Stimulated activated naive CD8-positive, alpha-beta T cell treated with anti-CD3 and anti-CD28 coated beads, Interleukin-15, Interleukin-2, amounts not matched to agents 100 ng/mL and 50 ng/mL, for 24 hours (primary cell): ENCODE results near the gene FAM124B.

Experiments used
- H3K27ac Mint-ChIP-seq: one replicate; pipeline ENCODE4 v1.8.0; 2021; ENCODE audit warnings: mild to moderate bottlenecking, mixed read lengths
- H3K27me3 Mint-ChIP-seq: one replicate; pipeline ENCODE4 v1.8.0; 2021; ENCODE audit warnings: mixed read lengths
- H3K36me3 Mint-ChIP-seq: one replicate; pipeline ENCODE4 v1.8.0; 2021; ENCODE audit warnings: low read depth, mixed read lengths
- H3K4me1 Mint-ChIP-seq: one replicate; pipeline ENCODE4 v1.8.0; 2021; ENCODE audit warnings: low read depth, mixed read lengths
- H3K4me3 Mint-ChIP-seq: one replicate; pipeline ENCODE4 v1.8.0; 2021; ENCODE audit warnings: mild to moderate bottlenecking, mixed read lengths
- H3K9me3 Mint-ChIP-seq: one replicate; pipeline ENCODE4 v1.8.0; 2021; ENCODE audit warnings: mixed read lengths

Gene FAM124B

GRCh38 chr2:224428787-224429440 lies 27.0 kb upstream of the FAM124B start:
- Mint-ChIP-seq H3K36me3 (no peaks in the 10 kb centered on the region), H3K27ac (no peak overlapping the region), H3K9me3 (peaks cover 3% of the 10 kb centered on the region), H3K4me1 (no peaks in the 10 kb centered on the region), H3K27me3 (peaks cover 4% of the 10 kb centered on the region), H3K4me3 (no peak overlapping the region)

GRCh38 chr2:224427471-224427870 lies 25.6 kb upstream of the FAM124B start:
- no peaks in the 10 kb centered on the region for H3K36me3 Mint-ChIP-seq
- no peaks in the 10 kb centered on the region for H3K27me3 Mint-ChIP-seq
- H3K4me1 Mint-ChIP-seq = no peaks in the 10 kb centered on the region
- H3K4me3 Mint-ChIP-seq = no peak overlapping the region
- H3K9me3 Mint-ChIP-seq = peaks cover 3% of the 10 kb centered on the region
- no peak overlapping the region for H3K27ac Mint-ChIP-seq

- Mint-ChIP-seq H3K4me1 (no peaks in the 10 kb centered on the region), H3K27me3 (no peaks in the 10 kb centered on the region), H3K4me3 (no peak overlapping the region), H3K36me3 (no peaks in the 10 kb centered on the region), H3K9me3 (peaks cover 6% of the 10 kb centered on the region), H3K27ac (no peak overlapping the region)
These were observed 24.7 kb upstream of the FAM124B start for GRCh38 chr2:224426656-224427055.

- Mint-ChIP-seq H3K27me3 (peaks cover 3% of the 10 kb centered on the region), H3K9me3 (peaks cover 6% of the 10 kb centered on the region), H3K36me3 (no peaks in the 10 kb centered on the region), H3K4me1 (no peaks in the 10 kb centered on the region), H3K27ac (no peak overlapping the region), H3K4me3 (no peak overlapping the region)
These were observed 19.2 kb upstream of the FAM124B start for GRCh38 chr2:224421065-224421464.

GRCh38 chr2:224417947-224418346 lies 16.0 kb upstream of the FAM124B start:
- no peaks in the 10 kb centered on the region for H3K4me1 Mint-ChIP-seq
- peaks cover 6% of the 10 kb centered on the region for H3K9me3 Mint-ChIP-seq
- H3K4me3 Mint-ChIP-seq = no peak overlapping the region
- H3K36me3 Mint-ChIP-seq = no peaks in the 10 kb centered on the region
- no peak overlapping the region for H3K27ac Mint-ChIP-seq
- H3K27me3 Mint-ChIP-seq = peaks cover 3% of the 10 kb centered on the region

GRCh38 chr2:224417361-224417729 lies 15.4 kb upstream of the FAM124B start:
- H3K4me1 Mint-ChIP-seq = no peaks in the 10 kb centered on the region
- no peak overlapping the region for H3K27ac Mint-ChIP-seq
- H3K9me3 Mint-ChIP-seq = peaks cover 6% of the 10 kb centered on the region
- H3K4me3 Mint-ChIP-seq = no peak overlapping the region
- peaks cover 3% of the 10 kb centered on the region for H3K27me3 Mint-ChIP-seq
- H3K36me3 Mint-ChIP-seq = no peaks in the 10 kb centered on the region

GRCh38 chr2:224416656-224417360 lies 14.9 kb upstream of the FAM124B start:
- H3K4me1 Mint-ChIP-seq = no peaks in the 10 kb centered on the region
- H3K36me3 Mint-ChIP-seq = no peaks in the 10 kb centered on the region
- H3K9me3 Mint-ChIP-seq = peaks cover 5% of the 10 kb centered on the region
- peaks cover 3% of the 10 kb centered on the region for H3K27me3 Mint-ChIP-seq
- H3K27ac Mint-ChIP-seq = no peak overlapping the region
- no peak overlapping the region for H3K4me3 Mint-ChIP-seq

GRCh38 chr2:224413381-224413780 lies 11.5 kb upstream of the FAM124B start:
- Mint-ChIP-seq H3K27me3 (peaks cover 3% of the 10 kb centered on the region), H3K27ac (no peak overlapping the region), H3K9me3 (no peaks in the 10 kb centered on the region), H3K4me3 (no peak overlapping the region), H3K36me3 (no peaks in the 10 kb centered on the region), H3K4me1 (no peaks in the 10 kb centered on the region)

- peaks cover 6% of the 10 kb centered on the region for H3K27me3 Mint-ChIP-seq
- H3K27ac Mint-ChIP-seq = no peak overlapping the region
- no peaks in the 10 kb centered on the region for H3K9me3 Mint-ChIP-seq
- H3K4me3 Mint-ChIP-seq = no peak overlapping the region
- H3K36me3 Mint-ChIP-seq = no peaks in the 10 kb centered on the region
- H3K4me1 Mint-ChIP-seq = no peaks in the 10 kb centered on the region
These were observed 10.5 kb upstream of the FAM124B start for GRCh38 chr2:224412141-224413015.

GRCh38 chr2:224410946-224411561 lies 9.1 kb upstream of the FAM124B start:
- no peak overlapping the region for H3K27ac Mint-ChIP-seq
- H3K27me3 Mint-ChIP-seq = peaks cover 6% of the 10 kb centered on the region
- H3K4me3 Mint-ChIP-seq = no peak overlapping the region
- no peaks in the 10 kb centered on the region for H3K4me1 Mint-ChIP-seq
- peaks cover 5% of the 10 kb centered on the region for H3K9me3 Mint-ChIP-seq
- H3K36me3 Mint-ChIP-seq = no peaks in the 10 kb centered on the region

GRCh38 chr2:224408676-224409075 lies 6.8 kb upstream of the FAM124B start:
- Mint-ChIP-seq H3K36me3 (no peaks in the 10 kb centered on the region), H3K4me1 (no peaks in the 10 kb centered on the region), H3K9me3 (peaks cover 5% of the 10 kb centered on the region), H3K27me3 (peaks cover 6% of the 10 kb centered on the region), H3K27ac (no peak overlapping the region), H3K4me3 (no peak overlapping the region)

GRCh38 chr2:224407241-224407701 lies 5.4 kb upstream of the FAM124B start:
- Mint-ChIP-seq H3K4me1 (peaks cover under 1% of the 10 kb centered on the region), H3K27ac (no peak overlapping the region), H3K9me3 (peaks cover 5% of the 10 kb centered on the region), H3K27me3 (peaks cover 6% of the 10 kb centered on the region), H3K4me3 (no peak overlapping the region), H3K36me3 (no peaks in the 10 kb centered on the region)

- H3K27ac Mint-ChIP-seq = no peak overlapping the region
- H3K4me3 Mint-ChIP-seq = no peak overlapping the region
- peaks cover 12% of the 10 kb centered on the region for H3K4me1 Mint-ChIP-seq
- H3K27me3 Mint-ChIP-seq = peaks cover 6% of the 10 kb centered on the region
- H3K36me3 Mint-ChIP-seq = no peaks in the 10 kb centered on the region
- peaks cover 5% of the 10 kb centered on the region for H3K9me3 Mint-ChIP-seq
These were observed 4.0 kb upstream of the FAM124B start for GRCh38 chr2:224405841-224406370.

- H3K27ac Mint-ChIP-seq = no peak overlapping the region
- H3K4me3 Mint-ChIP-seq = no peak overlapping the region
- H3K27me3 Mint-ChIP-seq = peaks cover 6% of the 10 kb centered on the region
- no peaks in the 10 kb centered on the region for H3K36me3 Mint-ChIP-seq
- H3K4me1 Mint-ChIP-seq = peaks cover 12% of the 10 kb centered on the region
- H3K9me3 Mint-ChIP-seq = peaks cover 5% of the 10 kb centered on the region
These were observed 3.5 kb upstream of the FAM124B start for GRCh38 chr2:224405412-224405811.
